ENCODE measurements around the gene ABCB1.

Gene ABCB1

DNA sequence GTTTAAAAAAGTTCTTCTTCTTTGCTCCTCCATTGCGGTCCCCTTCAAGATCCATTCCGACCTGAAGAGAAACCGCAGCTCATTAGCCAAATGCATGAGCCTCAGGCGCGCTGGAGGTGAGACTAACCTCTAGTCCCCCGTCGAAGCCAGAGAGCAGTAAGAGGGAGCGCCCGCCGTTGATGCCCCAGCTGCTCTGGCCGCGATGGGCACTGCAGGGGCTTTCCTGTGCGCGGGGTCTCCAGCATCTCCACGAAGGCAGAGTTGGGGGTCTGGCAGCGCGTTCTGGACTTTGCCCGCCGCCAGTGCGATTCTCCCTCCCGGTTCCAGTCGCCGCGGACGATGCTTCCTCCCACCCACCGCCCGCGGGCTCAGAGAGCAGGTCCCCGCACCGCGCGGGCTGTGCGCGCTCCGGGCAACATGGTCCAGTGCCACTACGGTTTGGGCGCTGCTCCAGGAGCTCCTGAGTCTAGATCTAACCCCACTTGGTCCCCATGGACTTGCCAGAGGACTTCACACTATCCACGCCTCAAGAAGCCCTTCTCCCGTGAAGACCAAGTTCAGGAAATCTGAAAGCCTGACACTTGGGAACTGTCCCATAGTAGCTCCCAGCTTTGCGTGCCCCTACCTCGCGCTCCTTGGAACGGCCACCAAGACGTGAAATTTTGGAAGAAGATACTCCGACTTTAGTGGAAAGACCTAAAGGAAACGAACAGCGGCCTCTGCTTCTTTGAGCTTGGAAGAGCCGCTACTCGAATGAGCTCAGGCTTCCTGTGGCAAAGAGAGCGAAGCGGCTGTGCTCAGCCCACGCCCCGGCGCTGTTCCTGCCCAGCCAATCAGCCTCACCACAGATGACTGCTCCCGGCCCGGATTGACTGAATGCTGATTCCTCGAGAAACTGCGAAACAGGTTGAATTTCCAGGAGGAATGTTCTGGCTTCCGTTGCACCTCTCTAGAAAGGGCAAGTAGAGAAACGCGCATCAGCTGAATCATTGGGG is at the start of gene ABCB1:
Gene ABCB1, minus strand, starts transcription at position 755 of the 995 bp plus-strand sequence. Its CDS starts 700 bp downstream, at position 55.
- DNase-seq = peak; percentile 67

DNA sequence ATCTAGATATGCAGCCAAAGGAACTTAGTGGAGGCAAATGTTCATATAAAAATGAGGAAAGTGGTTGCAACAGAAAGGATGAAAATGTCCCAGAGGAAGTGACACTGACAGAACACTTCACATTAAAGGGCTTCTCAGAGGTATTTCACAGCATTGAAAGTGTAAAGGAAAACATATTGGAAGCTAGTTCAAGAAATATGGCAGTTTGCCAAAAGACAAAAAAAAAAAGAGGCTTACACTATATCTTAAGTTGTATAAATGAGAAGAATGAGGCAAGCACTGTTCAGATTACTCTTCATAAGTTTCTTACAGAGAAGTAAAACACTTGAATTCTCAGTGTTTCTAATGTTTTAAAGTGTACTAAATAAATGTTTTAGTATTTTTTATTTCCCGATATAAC is 47.6 kb upstream of the ABCB1 start:
- no peak for DNase-seq

DNA sequence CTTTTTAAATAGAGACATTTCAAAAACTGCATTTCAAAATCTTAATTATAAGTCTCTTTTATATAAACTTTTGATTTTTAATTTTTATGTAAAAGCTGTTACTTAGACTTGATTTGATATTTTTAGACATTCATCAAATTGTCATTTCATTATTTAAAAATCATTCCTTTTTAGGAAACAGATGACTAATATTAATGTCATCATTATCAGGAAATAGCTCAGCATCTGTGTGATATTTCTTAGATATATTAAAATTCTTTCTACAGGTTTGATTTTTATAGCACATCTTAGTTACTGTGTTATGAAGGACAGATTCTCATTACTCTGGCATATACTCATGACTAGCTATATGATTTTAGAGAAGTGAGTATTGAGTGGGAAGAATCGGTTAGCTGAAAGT is 44.8 kb upstream of the ABCB1 start:
- DNase-seq = no peak

DNA sequence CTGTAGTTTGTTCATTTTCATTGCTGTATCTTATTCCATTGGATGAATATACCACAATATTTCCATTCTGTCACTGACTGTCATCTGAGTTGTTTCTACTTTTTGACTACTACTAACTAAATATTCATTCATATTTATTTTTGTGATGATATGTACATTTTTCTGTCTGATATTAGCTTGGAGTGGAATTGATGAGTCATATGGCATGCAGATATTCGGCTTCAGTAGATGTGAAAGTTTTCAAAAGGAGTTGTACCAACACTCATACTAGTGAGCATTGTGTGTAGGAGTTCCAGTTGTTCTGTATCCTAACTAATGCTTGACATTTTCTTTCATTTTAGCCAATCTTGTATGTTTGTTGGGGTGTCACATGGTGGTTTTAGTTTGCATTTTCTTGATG is 35.2 kb upstream of the ABCB1 start:
- DNase-seq = no peak

DNA sequence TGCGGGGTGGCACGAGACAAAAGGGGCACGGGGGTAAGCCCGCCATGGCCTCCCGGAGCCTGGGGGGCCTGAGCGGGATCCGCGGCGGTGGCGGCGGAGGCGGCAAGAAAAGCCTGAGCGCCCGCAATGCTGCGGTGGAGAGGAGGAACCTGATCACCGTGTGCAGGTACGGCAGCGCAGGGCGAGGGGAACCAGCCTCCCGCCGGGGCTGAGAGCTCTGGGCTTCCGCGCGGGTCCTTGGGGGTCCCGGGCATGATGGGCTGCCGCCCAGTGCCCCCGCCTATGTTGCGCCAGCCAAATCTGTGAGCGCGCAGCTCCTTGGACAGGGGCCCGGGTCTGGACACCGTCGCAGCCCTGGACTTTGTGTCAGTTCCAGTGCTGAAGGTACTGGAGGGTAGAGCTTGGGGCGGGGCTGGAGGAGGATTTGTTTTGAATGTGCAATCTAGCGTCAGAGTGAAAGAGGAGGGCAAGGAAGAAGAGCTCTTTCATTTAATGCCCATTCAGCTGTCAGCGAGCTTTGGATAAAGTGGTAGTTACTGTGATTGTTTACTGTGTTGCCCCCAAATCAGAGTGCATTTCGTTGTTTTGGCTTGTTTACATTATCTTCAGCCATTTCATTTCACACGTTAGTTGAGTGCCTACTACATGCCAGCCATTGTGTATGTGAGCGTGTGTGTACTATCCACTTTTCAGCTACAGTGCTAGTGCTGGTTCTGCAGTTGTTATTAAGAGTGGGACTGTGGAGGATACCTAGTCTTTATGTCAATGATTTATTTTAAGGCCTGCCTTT is 28.3 kb upstream of the ABCB1 start:
- peak; percentile 61 for DNase-seq

DNA sequence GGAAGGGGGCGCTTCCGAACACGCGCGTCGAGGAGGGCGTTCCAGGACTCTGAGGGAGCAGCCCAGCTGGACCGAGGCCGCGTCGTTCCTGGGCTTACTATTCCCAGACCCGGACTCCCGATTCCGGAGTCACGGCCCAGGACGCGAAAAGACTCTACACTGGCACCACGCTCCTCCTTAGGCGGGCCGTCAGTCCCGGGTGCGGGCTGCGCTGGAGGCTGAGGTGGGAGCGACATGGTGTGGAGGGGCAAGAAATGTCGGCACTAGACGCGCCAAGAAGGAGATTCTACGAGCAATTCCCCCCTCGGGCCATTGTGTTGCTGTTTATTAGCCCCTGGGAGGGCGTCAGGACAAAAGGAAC is 26.9 kb upstream of the ABCB1 start:
- DNase-seq = no peak

DNA sequence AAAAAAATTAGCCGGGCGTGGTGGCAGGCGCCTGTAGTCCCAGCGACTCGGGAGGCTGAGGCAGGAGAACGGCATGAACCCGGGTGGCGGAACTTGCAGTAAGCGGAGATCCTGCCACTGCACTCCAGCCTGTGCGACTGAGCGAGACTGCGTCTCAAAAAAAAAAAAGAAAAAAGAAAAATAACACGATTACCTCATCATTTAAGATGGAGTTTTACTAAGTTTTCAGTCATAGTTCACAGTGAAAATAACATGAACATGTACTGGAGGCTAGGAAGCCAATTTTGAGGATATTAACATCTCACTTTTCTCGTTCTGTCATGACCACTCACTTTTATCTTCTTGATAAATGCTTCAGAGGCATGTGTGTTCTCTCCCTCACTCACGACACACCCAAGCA is 24.4 kb upstream of the ABCB1 start:
- no peak for DNase-seq

DNA sequence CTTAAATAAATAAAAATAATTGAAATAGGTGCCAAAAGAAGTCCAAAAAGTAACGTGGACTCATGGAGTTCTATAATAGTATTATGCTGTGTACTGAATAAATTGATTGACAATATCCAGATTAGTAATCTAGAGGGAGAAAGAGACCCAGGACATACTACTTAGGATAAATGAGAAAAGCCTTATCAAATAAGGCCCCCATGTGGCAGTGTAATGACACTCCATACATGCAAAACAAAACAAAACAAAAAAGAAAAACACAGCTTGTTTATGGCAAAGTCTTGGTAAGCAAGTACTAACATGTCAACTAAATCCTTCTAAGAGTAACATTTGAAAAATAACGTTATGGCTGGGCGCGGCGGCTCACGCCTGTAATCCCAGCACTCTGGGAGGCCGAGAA is 23.9 kb upstream of the ABCB1 start:
- no peak for DNase-seq

DNA sequence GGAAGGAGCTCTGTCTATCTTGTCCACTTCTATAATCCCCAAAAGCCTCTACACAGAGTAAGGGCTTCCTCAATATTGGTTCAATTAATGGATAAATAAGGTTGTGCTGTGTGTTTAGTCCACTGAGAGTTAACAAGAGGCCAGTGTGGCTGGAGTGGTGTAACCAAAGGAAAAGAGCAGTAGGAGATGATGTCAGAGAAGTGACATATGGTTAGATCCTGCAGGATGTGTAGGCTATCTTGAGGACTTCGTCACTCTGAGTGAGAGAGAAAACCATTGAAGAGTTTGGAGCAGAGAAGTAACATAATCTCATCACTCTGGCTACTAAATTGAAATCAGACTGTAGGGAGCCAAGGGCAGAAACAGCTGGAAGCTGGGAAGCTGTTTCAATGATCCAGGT is 14.5 kb upstream of the ABCB1 start:
- no peak for DNase-seq

DNA sequence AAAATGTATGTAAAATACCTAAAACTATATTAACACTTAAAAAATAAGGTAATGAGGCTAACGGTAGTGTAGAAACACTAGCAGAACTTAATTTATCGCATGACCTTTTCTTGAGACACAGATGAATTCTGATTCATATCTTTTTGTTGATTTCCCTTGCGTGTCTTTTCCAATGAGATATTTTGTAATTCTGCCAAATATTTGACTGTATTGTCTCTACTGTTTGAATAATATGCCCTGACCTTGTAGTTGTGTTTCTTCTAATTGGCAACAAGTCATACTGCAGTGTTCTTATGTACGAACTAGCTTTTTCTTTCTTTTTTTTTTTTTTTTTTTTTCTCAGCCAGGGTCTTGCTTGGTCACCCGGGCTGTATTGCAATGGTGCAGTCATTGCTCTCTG is 9.2 kb upstream of the ABCB1 start:
- no peak for DNase-seq

DNA sequence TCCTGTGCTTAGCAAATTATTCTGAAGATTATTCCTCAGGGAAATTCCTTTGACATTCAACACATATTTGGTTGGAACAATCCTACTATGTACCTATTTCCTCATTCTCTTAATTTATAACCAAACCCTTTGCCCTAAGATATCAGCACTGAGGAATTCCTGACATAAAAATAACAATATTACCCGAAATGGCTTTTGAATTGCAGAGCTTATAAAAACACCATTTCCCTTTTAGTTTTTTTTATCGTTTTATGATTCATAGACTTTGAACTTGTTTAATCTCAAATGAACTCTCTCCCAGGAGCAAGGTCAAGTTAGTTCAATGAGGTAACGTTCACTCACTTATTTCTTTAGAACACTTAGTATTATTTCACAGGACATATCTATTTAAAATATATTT is 7.7 kb upstream of the ABCB1 start:
- DNase-seq = no peak

DNA sequence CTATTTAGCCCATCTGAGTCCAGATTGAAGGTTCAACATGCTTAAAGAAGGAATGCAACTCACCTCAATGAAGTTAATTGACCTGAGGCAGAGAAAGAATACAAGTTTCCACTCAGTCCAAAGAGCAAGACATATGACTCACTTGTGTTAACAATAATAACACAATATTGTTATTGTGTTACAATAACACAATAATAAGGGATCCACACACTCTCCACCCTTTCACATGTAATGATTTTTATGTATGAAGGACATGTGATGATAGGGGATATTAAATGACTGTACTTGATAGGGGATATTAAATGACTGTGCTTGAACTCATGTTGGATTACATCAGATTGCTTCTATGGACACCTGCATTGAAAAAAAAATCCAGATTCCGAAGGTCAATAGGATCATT is 3.6 kb upstream of the ABCB1 start:
- no peak for DNase-seq

DNA sequence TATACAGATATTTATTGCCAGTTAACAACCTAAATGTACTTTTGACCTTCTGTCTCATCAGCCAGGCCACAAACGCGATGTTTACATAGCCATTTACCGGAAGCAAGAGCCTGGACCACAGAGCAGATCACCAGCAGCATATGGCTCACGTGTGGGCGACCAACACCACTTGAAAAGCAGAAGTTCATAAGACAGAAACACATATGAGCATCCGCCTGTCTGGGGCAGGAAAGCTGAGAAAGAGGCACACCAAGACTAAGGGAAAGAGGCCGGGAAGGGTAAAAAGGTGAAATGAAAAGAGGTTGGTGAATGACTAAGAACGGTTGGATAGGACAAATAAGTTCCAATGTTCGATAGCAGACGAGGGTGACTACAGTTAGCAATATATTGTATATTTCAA is 1.3 kb downstream of the ABCB1 start:
- DNase-seq = peak; percentile 8

DNA sequence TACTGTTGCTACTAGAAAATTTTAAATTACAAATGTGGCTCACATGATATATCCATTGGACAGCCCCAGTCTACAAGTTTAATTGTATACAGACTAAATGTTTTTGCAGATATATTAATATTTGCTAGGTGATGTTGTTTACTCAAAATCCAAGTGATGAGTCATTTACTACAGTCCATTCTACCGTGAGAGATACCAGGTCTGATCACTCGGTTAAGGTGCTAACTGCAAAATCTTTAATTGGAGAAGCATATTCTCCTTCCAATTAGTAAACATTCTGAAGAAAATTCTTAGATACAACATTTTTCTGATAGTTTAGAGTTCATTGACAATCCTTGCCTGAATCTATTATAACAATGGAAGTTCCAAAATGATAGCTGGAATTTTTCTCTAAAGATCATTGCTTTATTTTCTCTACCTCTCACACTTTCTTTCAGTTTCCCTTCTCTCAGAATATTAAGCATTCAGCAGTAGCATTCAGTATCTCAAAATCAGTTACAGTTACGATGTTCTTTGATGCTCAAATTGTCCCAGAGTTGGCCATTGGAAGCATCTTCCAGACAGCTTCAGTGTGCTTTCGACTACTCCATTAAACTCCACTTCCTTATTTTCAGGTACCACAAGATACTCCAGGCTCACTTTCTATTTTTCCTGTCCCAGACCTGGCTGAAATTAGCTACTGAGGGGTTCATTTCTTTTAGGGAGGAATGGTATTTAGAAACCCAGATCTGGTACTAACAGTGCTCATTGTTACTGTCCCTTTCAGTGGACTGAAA is 2.3 kb downstream of the ABCB1 start:
- no peak for DNase-seq

DNA sequence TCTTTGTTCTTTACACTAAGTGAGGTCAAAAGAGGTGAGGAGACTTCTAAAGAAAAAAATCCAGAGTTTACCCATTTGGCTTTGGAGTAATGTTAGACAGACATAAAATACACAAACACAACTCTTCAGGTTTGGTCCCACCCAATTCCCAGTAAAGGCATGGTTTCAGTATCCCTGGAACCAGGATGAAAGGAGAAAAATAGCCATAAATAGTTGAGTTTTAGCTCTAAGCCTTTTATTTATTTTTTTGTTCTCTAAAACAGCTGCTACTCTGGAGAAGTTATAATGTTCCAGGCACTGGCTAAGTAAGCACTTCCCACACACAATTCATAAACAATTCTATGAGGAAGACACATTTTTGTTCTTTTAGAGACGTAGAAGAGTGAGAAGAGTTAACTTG is 4.0 kb downstream of the ABCB1 start:
- no peak for DNase-seq

DNA sequence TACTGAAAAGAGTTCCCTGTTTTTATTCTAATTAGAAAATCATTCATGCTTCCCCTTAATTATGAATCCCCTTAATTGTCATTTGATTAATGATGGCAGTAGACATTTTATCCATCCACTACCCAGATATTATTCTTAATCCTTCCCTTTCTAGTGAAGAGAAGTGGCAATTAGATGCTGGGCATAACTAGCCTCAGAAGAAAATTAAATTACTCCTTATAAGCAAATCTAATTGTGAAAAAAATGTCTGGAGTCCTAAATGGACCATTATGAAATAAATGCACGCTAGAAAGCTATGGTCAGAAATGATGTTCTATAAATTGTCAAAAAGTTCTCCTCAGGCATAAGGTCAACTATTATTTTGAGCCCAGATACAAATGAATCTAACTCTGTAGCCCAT is 4.5 kb downstream of the ABCB1 start:
- DNase-seq = no peak

DNA sequence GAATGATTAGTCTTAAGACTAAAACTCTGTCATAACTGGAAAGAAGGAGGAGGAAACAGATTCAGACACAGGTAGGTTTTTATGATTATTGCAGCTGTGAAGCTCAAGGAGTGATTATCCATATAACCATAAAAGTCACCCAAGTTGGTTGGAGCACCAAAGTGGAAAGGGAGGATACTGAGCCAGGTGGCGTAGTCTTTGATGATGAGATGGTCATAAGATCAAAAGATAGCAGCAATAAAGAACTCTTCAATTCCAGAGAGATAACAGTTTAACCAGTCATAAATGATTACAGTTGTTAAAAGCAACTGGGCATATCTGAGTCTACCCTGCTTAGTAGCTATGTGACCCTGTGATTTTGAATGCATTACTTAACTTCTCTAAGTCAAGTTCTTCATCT is 8.4 kb downstream of the ABCB1 start:
- DNase-seq = no peak

DNA sequence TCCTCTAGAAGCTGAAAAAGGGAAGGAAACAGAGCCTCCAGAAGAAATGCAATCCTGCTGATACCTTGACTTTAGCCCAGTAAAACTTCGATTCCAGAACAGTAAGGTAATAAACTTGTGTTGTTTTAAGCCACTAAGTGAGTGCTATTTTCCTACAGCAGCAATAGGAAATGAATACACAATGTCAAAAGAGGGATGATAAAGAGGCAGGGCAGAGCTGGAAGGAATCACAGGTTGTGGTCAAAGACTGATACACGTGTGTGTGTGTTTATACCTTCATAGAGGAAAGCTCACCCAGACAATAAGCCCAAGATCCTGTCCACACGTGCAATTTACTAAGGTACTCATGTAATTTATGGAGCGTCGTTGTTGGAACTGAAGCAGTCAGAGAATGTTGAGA is 9.5 kb downstream of the ABCB1 start:
- no peak for DNase-seq

DNA sequence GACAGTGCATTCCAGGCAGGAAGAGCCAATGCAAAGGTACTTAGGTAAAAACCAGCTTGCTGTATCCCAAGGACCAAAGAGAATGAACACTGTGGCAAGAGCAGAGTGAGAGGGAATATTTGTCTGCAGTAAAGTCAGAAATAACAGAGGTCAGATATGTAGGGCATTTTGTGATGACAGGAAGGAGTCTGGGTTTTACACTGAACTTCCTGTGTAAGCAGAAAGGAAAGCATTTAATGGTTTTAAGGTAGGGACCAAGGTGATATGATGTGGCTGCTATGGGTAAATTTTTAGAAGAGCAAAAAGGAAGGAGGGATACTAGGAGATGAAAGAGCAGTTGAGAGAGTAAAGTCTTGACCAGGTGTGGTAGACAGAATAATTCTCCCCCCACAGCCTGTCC is 10.1 kb downstream of the ABCB1 start:
- DNase-seq = no peak

DNA sequence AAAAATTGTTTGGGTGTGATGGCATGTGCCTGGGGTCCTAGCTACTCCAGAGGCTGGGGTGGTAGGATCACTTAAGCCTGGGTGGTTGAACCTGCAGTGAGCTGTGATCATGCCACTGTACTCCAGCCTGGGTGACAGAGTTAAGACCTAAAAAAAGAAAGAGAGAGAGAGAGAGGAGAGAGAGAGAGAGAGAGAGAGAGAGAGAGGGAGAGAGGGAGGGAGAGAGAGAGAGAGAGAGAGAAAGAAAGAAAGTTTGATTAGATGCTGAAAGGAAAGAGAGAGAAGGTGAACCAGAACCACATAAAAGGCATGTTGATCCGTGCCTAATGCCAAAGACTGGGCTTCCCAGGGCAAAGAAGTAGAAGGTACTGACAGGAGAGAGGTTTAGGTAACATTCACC is 11.1 kb downstream of the ABCB1 start:
- no peak for DNase-seq

DNA sequence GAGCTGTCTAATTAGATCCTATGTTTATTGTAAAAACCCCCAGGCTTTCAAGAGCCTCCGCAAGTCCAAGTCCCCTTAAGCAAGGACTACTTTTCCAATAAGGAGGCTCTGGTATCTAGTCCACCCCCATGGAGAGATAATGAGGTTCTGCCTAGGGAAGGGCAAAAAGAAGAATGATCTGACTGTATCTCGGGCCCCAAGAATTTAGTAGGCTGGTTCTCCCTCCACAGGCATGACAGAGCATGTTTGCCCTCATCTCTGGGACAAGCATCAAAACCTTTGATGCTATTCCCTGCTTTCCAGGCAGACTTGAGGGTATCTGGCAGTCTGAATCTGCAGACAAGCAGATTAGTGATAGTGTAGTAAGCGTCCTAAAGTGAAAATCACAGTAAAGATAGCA is 19.0 kb downstream of the ABCB1 start:
- DNase-seq = no peak

DNA sequence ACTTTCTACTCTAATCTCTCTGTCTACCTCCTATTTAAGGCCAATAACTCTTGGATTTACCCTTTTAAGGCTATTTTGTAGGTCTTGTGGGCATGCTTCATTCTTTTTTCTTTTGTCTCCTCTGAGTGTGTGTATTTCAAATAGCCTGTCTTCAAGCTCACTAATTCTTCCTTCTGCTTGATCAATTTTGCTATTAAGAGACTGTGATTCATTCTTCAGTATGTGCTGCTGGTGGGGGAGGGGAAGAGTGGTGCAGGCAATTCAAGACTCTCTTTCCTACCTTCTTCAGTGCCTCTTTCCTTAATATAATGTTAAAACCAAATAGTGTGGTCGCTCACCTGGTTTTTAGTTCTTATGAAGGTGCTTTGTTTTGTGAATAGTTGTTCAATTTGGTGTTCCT is 20.0 kb downstream of the ABCB1 start:
- DNase-seq = no peak

DNA sequence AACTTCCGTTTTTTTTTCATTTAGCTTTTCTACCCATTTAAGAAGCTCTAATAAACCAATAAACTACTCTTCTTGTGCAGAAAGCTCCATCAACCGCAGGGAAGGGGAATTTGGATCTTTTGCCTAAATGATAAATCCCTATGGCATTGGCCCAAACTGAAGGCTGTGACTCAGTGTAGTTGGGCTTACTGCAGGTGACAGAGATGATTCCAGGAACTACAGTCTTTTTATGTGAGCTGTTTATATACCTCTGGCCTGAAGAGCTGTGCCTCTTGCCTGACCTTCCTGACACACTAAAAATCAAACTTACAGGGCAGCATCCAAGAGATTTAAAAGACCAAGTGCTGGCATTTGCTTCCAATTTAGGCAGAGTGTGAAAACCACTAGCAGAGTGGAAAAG is 25.2 kb downstream of the ABCB1 start:
- DNase-seq = no peak
